Measurements from ENCODE around the gene SLC27A4. TPM values are rescaled to one million over a fixed set of nuclear protein-coding genes. Genes with fewer than 3 reads are reported as not detected.

Gene SLC27A4
- total RNA-seq: 16.1 and 19.9 TPM in 2 replicates

GRCh38 chr9:128339761-128340690, at the start of gene SLC27A4:
TSS of gene SLC27A4 (plus strand) at chr9:128340527. CDS start at chr9:128343133, 2,606 bp downstream.

GRCh38 chr9:128322404-128323211, 17.7 kb upstream of the SLC27A4 start, which contains the start of the genes COQ4 and TRUB2:
TSS of gene COQ4 (plus strand) at chr9:128322839. CDS start at chr9:128322859, 20 bp downstream.
TSS of gene TRUB2 (minus strand) at chr9:128322447. CDS start at chr9:128322408, 39 bp downstream.

GRCh38 chr9:128370752-128371629, 30.7 kb downstream of the SLC27A4 start, which contains the start of gene URM1:
TSS of gene URM1 (plus strand) at chr9:128371374. CDS start at chr9:128371381, 7 bp downstream.

Other genes with a start within 250 kb of the SLC27A4 start
- 56.7 and 90.5 TPM in 2 replicates for gene PTGES2, start 212.8 kb upstream of the SLC27A4 start, total RNA-seq
- not detected in 2 replicates for gene LCN2, start 191.1 kb upstream of the SLC27A4 start, total RNA-seq
- 256 and 309 TPM in 2 replicates for gene BBLN, start 180.3 kb upstream of the SLC27A4 start, total RNA-seq
- 45.0 and 49.4 TPM in 2 replicates for gene CIZ1, start 149.0 kb upstream of the SLC27A4 start, total RNA-seq
- gene DNM1, start 137.1 kb upstream of the SLC27A4 start, total RNA-seq: 1.4 and 5.2 TPM in 2 replicates
- gene GOLGA2, start 64.5 kb upstream of the SLC27A4 start, total RNA-seq: 101 and 105 TPM in 2 replicates
- 57.1 and 57.4 TPM in 2 replicates for gene SWI5, start 64.3 kb upstream of the SLC27A4 start, total RNA-seq
- gene TRUB2, start 18.1 kb upstream of the SLC27A4 start, total RNA-seq: 14.0 and 23.9 TPM in 2 replicates
- 51.6 and 57.2 TPM in 2 replicates for gene COQ4, start 17.7 kb upstream of the SLC27A4 start, total RNA-seq
- gene URM1, start 30.8 kb downstream of the SLC27A4 start, total RNA-seq: 40.6 and 45.3 TPM in 2 replicates
- 177 and 187 TPM in 2 replicates for gene CERCAM, start 80.3 kb downstream of the SLC27A4 start, total RNA-seq
- 49.6 and 57.4 TPM in 2 replicates for gene ODF2, start 115.5 kb downstream of the SLC27A4 start, total RNA-seq
- gene GLE1, start 164.2 kb downstream of the SLC27A4 start, total RNA-seq: 30.0 and 35.1 TPM in 2 replicates
- gene SPTAN1, start 212.1 kb downstream of the SLC27A4 start, total RNA-seq: 195 and 254 TPM in 2 replicates

Measured in myometrial cell (primary cell).